Activated CD4-positive, alpha-beta T cell treated with anti-CD3 and anti-CD28 coated beads, Interleukin-2, Interleukin-4, amounts not matched to agents 100 ng/mL and 50 ng/mL, durations not matched to agents 16 hours and 8 hours (primary cell): ENCODE data around the gene EPHB3.

Experiments used
- DNase-seq: peaks from one replicate; pipeline ENCODE4 v3.0.0-alpha.2; 2020; ENCODE audit warnings: low spot score

Gene EPHB3

DNA sequence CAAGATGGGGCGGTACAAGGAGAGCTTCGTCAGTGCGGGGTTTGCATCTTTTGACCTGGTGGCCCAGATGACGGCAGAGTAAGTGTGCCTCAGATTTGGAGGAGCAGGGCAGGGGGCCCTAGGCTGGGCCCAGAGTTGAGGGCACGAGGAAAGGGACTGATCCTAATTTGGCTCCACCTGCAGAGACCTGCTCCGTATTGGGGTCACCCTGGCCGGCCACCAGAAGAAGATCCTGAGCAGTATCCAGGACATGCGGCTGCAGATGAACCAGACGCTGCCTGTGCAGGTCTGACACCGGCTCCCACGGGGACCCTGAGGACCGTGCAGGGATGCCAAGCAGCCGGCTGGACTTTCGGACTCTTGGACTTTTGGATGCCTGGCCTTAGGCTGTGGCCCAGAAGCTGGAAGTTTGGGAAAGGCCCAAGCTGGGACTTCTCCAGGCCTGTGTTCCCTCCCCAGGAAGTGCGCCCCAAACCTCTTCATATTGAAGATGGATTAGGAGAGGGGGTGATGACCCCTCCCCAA lies 19.8 kb downstream of the EPHB3 start:
- no peak for DNase-seq

DNA sequence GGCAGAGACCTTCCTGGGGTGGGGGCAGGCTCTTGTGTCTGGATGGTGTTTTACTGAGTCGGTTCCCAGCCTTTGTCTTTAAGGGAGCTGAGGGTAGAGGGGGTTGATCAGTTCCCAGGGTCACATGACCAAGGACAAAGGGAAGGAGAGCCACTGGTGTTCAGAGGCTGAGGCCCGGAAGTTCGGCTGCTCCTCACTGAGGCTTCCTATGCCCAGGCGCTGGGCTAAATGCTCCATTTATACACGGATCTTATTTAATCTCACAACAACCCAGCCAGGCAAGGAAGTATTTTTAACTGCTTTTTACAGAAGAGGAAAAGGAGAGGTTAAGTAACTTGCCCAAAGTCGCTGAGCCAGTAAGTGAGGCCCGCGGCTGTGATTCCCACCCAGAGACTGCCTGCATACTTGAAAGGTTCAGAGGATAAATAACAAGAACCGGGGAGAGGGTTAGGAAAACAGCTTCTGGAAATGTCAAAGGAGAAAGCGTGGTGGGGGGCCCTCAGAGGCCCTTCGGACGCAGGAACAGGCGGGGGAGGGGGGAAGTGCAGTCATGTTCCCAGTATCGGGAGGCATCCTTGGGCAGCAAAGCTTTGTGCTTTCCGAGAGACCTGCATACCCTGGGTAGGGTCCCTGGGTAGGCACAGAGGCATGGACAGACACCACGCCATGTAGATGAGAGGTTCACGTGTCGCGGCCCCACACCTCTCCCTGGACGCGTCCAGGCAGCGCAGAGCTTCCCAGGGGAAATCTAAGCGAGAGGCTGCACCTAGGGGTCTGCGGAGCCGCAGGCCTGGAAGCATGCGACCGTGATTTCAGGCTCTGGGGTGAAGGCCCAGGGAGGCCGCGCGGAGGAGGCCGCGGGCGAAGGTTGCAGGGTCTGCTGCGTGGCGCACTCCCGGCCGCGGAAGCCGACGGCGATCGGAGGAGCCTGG lies 21.3 kb downstream of the EPHB3 start:
- no peak for DNase-seq

DNA sequence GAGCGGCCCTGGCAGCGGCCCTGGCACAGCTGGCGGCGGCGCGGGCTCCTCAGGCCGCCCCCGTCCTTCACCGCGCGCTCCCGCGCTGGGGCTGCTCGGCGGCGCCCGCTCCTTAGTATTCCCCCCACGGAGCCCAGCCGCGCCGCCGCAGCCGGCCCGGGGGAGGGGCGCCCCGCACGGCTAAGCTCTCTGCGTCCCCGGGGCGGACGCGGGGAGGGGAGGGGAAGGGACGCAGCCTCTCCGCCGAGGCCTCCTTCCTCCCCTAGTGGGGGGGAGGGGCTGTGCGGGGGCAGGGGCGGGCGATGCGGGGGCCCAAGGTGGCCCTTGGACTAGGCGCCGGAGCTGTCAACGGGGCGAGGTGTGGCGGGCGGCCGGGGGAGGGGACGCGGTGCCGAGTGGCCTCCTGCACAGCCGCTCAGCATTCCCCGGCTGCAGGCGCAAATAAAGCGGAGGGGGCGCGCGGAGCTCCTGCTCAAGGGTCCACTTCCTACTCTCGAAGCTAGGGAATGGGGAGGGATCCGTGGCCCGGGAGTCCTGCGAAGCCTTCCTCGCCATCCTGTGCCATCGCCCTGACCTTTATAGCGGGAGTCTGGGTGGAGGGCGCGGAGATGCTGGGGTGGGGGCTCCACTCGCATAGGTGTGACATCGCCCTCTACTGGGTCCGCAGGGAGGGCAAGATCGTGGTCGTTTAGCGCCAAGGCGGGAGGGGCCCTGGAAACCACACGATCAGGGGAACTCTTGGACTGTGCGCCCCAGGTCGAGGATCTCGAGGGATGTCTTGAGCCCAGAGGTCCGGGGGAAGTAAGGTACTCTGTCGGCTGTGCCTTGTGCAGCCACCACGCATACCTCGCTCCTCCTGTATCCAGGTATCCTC lies 22.2 kb downstream of the EPHB3 start:
- DNase-seq: no peak

DNA sequence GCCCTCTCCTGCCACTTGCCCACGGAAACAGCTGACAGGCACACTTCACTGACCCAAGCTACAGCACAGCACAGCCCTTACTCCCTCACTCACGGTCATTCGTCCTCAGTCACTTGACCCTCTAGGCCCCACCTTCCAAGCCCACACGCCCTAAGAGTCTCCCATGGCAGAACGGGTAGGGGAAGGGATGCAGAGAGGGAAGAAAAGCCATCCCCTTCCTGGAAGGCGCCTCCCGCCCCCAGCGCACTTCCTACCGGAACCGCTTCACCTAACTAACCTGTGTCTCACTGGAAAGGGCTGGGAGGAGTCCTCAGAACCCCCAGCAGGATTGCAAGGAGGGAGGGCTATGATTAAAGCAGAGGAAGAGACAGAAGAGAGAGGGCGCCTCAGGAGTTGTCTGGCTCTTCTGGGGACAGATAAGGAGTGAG lies 22.9 kb downstream of the EPHB3 start:
- no peak for DNase-seq

DNA sequence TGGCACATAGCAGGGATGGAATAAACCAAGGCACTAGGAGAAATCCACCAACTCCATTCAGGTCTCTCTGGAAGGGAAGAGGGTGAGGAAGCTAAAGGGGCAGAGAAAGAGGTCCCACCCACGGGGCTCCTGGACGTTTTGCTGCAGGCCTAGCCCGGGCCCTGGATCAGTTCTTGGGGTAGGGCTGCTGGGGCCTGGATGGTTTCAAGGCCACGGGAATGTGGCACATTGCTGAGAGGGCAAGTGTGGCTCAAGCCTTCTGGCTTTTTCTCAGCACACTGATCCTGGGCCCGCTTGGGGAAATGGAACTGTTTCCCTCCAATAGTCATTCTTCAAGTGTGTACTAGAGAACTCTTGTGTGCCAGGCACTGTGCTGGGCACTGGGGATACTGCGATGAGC lies 24.0 kb downstream of the EPHB3 start:
- no peak for DNase-seq

DNA sequence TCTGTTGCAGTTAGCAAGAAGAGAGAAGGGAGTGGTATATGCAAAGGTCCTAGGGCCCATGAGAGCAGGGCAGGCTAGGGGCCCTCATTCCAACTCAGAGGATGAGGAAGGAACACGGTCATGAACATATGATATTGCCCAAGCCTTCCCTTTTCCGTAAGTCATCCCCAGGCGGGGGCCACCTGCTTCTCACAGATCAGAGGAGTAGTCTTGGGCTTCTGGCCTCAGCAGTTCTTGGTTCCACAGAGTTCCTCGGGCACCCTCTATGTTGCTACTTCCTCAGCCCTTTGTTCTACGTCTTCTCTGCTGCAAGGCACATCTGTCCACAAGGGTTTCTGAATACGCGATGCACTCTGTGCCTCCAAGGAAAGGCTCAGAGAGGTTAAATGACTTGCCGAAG lies 25.3 kb downstream of the EPHB3 start:
- DNase-seq: no peak

DNA sequence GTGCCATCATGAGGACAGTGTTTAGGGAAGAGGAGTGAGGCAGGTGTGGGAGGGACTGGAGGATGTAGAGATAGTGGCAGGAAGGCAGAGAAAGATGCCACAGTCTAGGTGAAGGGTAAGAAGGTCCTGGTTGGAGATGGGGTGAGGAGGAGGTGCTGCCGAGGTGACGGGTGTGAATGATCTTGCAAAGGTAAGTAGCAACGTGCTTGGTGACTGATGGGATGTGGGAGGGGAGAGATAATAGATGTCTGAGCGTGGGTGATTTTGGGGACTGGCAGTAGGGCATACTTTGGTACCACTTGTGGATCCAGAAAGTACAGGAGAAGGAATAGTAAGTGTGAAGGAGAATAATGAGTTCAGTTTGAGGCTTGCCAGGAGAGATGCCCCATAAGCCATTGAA lies 27.2 kb downstream of the EPHB3 start:
- no peak for DNase-seq

DNA sequence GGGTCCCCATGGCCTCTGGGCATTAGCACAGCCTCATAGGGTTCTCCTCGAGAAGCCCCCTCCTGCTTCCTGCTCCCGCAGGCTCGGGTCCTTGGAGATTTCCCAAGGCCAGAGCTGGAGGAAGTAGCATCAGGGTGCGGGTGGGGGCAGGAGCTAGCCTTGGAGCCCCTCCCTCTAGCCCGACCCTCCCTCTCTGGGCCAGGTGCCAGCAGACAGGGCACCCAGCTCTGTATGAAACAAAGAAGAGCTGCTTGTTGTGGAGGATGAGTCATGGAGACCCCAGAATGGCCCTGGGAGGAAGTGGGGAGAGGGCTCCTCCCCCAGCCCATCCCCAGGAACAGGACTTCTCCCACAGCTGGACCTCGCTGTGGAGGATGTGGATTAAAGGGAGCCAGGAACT lies 29.2 kb downstream of the EPHB3 start:
- DNase-seq: no peak

DNA sequence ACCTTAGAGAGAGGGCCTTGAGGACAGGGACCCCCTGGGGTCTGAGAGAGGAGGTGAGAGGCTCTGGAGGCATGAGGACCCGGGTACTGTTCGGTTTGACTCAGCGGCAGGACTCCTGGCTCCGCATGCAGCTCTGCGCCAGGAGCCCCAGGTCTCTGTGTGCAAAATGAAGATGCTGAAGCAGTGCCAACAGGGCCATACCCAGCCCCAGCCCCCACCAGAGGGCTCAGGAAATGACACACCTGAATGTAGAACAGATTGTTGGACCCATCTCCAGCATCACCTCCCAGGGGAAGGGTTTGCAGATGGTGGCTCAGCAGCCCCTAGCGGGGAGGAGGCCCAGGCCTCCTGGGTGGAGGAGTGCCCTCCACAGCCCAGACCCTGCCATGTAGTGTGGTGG lies 30.2 kb downstream of the EPHB3 start:
- DNase-seq: no peak

DNA sequence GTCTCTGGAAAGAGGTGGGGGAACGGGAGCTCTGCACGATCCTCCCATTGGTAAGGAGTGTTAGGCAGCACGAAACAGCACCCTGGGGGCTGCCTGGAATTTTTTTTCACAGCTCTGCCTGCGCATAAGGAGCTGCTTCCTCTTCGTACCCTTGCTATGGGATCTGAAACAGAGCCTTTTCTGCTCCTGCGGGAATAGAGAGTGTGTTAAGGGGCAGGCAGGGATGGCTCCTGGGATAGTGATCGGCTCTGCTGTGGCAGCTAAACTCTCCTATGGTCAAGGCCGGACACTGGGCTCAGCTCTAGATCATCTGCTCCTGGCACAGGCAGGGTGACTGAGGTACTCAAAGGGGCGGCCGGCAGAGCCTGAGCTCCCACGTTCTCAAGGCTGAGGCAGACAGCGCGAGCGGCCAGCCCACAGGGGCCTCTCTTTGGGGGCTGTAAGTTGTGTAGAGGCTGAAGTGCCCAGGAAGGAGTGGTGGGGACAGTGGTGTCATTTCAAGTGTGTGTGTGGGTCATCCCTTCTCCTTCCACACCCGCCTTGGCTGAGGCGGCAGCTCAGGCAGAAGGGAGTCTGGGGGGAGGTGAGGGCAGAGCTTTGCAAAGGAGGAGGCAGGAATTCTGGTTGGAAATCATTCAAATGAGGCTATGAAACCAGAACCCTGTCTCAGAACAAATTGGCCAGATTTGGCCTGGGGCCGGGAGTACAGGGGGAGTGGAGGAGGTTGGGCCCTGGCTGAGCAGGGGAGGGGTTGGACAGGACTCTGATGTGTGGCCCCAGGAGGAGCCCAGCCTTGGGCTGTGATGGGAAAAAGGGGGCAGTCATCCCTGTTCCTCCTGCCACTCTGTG lies 31.0 kb downstream of the EPHB3 start:
- DNase-seq: no peak

DNA sequence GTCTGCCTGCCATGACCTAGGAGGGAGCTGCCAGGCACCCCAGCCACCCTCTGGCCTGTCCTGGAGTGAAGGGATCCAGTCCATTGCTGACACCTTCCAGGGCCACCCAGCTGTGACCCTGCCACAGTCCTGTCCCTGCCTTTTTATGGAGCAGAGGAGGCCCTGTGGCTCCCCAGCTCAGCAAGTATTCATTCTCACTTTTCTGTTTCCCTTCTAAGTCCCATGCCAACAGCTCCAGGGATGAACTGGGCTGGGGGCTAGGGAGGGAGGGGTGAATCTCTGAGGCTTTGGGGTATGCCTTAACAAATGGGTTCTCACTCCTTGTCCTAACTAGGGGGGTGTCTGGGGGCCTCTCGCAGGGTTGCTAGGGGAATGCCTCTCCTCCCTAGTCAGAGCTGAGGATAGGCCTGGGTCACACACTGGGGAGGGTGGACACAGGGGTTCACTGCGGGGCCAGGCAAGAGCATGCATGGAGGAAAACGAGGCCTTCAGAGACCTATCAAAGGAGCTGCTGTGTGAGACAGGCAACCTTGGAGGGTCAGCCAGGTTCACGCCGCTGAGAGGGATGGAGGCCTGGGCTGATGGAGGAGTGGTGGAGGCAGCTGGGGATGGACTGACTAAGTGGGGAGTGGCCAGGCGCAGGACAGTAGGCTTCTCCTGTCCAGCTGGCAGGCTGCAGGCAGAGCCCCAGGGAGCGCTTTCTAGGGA lies 31.8 kb downstream of the EPHB3 start:
- DNase-seq: no peak

DNA sequence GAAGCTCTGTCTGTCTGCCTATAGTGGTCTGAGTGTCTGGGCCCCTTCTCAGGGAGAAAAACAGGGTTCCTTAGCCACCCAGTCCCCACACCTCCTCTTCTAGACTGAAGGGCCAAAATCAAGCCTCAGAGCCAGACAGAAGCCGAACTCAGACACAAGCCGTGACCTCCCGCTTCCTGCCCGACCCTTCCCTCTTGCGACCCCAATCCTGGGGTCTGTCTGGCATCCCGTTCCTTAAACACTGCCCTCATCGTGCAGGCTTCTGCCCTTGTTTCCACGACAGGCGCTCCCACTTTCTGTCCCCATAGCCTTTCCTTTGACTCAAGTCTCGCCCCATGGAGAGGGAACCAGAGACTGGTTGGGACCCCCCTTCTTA lies 32.3 kb downstream of the EPHB3 start:
- DNase-seq: no peak

DNA sequence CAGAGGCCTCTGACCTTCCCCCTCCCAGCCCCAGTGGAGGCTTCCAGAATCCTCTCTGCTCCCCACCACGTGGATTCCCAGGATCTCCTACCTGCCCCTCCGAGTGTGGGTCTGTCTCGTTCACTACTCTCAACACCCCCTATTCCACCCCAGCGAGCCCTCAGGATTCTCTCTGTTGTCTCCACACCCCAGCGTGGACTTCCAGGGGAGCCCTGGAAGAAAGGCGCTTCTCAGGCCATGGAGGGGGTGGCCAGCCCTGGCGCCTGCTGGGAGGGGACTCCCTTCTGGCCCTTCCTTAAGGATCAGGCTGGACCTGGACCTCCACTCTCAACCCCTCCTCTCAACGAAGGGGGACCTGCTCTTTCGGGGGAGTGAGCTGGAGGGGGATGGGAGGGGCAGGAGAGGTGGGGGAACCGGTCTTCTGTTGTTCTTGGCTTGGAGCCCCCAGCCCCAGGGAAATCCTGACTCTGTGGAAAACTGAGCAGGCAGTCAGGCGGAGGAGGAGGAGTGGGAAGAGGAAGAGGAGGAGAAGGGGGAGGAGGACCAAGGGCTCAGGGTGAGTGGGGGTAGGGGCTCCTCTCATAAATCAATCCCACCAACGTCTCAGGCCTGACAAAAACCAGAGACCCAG lies 32.9 kb downstream of the EPHB3 start:
- DNase-seq: no peak

DNA sequence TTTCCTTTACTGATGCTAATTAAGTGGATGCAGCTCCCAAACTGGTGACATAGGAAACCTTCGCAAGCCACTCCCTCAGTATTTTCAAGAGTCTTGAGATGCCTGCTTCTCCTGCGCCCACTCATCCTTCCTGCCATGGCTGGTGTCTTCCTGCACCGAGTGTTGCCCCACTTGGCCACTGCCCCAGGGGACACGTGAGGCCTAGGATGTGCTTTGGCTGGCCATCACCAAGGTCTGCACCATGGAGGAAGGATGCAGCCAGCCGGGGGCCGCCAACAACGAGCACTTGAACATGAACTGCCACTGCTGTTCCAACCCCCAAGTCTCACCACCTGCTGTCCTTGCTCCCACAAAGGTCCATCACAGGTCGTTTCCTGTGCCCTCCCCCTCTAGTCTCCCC lies 34.1 kb downstream of the EPHB3 start:
- DNase-seq: no peak

DNA sequence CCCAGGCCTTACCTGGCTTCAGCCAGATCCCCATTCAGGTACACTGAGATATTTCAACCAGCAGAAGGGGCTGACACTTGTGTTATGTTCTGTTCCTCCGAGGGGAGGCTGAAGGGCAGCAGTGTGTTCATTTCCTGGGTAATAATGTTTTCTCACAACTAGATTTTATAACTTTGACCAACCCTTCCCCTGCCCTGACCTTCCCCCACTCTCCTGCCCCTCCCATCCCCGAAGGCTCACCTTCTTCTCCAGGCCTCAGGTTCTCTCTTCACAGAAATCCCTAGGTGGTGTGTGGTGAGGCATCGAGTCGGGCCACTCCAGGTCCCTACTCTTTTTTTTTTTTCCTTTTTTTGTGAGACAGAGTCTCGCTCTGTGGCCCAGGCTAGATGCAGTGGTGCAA lies 34.6 kb downstream of the EPHB3 start:
- no peak for DNase-seq

DNA sequence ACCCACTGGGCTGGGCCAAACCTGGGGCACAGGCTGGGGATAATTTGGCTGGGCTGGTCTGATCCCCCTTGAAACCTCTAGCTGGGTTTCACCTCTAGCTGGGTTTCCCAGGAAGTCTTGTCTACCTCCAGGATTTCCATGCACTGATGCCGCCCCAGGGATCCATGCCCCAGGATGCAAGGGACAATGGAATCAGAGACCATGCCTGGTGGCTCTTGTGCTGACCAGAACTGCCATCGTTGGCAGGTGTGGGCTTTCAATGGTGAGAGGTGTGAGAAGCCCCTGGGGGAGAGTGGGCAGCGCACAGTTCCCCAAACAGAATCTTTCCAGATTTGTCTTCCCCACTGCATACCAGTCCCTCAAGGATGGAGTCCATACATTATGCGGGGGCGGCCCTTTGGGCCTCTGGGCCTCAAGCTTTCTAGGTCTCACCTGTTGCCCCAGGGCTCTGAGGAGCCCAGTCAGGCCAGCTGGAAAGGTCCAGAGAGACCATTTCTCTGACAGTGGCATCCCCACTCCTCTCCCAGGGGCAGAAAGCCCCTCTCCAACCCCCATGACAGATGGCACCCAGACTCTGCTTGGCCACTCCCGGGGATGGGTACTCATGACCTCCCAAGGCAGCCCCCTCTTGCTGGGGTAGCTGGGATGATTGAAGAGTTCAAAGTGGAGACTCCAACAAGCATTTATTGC lies 35.4 kb downstream of the EPHB3 start:
- no peak for DNase-seq

DNA sequence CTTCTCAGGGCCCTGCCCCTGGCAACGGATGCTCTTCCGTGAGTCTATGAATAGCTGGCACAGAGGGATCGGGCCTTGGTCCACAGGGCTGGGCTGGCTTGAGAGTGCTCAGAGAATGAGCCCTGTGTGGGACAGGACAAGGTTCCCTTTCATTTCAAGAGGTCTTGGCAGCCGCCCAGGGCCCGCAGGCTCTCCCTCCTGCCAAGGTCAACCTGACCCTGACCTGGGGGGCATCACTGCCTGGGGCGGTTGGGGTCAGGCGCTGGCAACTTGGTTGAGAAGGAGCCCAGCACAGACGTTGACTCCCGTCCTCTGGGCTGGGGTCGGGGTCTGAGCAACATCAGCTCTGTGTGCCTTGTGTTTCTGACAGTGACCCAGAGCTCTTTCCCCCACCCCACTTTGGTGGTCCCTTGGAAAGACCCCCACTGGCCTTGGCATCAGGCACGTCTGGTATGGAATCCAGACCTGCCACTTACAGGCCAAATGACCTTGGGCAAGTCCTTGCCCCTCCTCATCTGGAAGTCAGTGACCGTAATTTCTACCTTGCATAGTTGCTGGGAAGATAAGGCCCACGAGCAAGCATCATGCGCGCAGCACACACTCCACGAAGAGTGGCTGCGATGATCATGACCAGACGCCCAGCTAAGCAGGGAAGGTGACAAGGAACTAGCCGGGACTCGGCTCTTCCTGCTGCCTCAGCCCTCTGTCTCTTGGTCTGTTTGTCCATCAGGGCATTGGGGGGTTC lies 36.4 kb downstream of the EPHB3 start:
- no peak for DNase-seq

DNA sequence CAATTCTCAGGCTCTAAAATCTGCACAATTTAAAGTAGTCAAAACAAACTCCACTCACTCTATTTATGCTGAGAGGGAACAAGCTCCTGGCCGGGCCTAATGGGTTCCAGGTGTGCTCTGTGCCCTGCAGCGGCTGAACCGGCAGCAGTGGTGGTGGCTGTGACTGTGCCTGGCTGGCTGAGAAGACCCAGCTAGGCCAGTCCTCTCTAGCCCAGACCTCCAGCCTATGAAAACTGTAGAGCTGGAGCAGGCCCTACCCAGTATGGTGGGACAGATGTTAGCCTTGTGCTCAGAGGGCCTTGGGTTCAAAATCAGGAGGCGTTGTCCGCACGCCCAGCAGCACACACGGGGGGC lies 37.0 kb downstream of the EPHB3 start:
- DNase-seq: no peak

DNA sequence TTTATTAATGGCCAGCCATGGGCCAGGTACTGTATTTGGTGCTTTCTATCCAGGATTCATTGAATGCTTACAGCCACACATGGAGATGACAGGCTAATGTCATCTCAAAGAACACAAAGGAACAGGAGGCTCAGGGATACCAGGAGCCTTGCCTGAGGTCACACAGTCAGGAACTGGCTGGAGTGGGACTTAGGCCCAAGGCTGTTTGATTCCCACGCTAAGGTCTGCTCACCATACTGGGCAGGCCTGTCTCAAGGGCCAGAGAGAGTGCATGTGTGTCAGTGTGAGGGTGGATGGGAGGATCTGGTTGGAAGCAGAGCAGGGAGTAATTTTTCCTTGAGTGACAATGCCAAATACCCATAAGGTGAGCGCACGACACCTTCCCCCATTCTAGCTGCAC lies 37.6 kb downstream of the EPHB3 start:
- DNase-seq: no peak
